Omental fat pad (tissue), 4 donors: ENCODE measurements around the gene PLXDC2. TPM values are rescaled to one million over a fixed set of nuclear protein-coding genes. Genes with fewer than 3 reads are reported as not detected.

Experiments used
- ATAC-seq: fragments of 150-250 bp; one replicate; pipeline ENCODE4 v1.9.1; 2016; ENCODE audit warnings: mild to moderate bottlenecking, moderate library complexity; ENCODE audit not compliant: low FRiP score
- DNase-seq: peaks from one replicate; pipeline ENCODE4 v3.0.0-alpha.2; 2019; ENCODE audit warnings: low spot score
- total RNA-seq, 4 donors: library from RNA; depleted of rRNA; stranded (reverse); fragments of >200 nt; gene quantifications; one replicate each; pipeline ENCODE4 v1.1.0, GENCODE V29; 2016
- TF ChIP-seq, protein P1 (sequence below), 3 donors: fragments of 450-650 bp; IDR thresholded peaks; one replicate each; pipeline ENCODE4 v1.5.1; 2016 to 2017; ENCODE audit warnings: antibody characterized with exemption in 3 of 3, mild to moderate bottlenecking in 3 of 3, moderate library complexity in 2 of 3

PLXDC2 gene
- total RNA-seq, 4 donors from 2014 or later: 54.0 to 79.9 (median 65.9) TPM

DNA sequence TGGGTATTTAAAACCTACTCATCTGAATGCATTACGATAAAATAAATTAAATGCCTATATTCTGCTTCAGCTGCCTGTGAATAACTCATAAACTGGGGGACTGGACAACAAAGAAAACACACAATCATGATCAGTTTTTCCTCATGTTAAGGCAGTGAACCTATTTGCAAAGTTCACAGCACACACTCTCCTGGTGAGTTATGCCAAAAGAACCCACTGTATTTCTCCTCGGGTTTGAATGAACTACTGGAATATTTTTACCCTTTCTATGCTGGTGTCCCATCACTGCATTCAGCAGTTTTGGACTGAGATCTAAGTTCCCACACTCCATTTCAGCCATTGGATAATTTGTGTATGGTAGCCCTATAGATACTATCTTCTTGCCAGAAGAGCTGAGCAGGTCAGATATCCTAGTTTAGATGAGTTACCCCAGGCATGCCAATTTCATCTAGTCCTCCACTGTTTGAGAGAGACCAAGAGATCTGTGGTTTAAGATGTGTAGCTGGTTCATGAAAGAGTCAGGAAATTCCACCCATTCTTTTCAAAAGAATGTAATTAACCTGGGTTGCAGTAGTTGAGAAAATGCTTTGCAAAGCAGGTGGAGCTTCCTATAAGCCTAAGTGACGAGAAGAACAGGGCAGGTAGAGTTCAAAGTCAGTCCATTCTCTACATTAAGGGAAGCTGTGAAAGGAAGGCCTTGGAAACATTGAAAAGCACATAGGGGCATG is 101.7 kb downstream of the PLXDC2 start:
- TF ChIP-seq, protein P1, sequence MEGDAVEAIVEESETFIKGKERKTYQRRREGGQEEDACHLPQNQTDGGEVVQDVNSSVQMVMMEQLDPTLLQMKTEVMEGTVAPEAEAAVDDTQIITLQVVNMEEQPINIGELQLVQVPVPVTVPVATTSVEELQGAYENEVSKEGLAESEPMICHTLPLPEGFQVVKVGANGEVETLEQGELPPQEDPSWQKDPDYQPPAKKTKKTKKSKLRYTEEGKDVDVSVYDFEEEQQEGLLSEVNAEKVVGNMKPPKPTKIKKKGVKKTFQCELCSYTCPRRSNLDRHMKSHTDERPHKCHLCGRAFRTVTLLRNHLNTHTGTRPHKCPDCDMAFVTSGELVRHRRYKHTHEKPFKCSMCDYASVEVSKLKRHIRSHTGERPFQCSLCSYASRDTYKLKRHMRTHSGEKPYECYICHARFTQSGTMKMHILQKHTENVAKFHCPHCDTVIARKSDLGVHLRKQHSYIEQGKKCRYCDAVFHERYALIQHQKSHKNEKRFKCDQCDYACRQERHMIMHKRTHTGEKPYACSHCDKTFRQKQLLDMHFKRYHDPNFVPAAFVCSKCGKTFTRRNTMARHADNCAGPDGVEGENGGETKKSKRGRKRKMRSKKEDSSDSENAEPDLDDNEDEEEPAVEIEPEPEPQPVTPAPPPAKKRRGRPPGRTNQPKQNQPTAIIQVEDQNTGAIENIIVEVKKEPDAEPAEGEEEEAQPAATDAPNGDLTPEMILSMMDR (IDR thresholded peaks at IDR 0.05): no peak
- DNase-seq (no peak), ATAC-seq (no peak)

DNA sequence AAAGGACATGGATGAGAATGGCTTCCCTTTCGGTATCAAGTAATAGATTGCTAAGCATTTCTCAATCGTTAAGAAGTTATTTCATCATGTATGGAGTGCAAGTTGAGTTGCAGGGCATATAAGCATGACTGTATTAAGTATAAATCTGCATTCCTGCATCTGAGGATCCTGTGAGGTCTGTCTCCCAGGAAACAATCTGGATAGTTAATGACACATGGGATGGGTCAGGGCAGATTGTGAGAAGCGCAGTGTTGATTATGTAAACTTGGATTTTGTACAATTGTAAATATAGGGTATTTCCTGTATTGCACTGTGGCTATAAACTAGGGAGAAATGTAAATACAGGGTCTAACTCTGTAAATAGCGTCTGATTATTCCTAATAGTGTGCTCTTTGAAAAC is 102.6 kb downstream of the PLXDC2 start:
- TF ChIP-seq, protein P1 (IDR thresholded peaks at IDR 0.05): no peak
- DNase-seq (no peak), ATAC-seq (no peak)

DNA sequence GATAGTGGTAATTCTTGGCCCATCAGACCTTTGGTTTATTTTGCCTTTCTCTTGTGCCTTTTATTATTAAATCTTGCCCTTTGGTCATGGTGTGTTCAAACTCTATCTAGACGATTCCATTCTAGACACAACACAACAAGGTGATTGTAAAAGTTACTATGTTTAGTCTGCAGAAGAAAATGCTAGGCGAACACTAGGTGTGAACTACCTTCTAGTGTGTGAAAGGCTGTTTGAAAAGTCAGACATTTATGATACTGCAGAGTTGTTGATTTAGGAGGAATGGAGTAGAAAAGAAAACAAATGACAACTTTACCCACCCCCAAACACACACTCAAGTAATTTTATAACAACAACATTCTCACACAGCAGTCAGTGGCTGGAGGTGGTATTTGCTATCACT is 103.4 kb downstream of the PLXDC2 start:
- TF ChIP-seq, protein P1 (IDR thresholded peaks at IDR 0.05): no peak
- ATAC-seq (no peak), DNase-seq (no peak)

DNA sequence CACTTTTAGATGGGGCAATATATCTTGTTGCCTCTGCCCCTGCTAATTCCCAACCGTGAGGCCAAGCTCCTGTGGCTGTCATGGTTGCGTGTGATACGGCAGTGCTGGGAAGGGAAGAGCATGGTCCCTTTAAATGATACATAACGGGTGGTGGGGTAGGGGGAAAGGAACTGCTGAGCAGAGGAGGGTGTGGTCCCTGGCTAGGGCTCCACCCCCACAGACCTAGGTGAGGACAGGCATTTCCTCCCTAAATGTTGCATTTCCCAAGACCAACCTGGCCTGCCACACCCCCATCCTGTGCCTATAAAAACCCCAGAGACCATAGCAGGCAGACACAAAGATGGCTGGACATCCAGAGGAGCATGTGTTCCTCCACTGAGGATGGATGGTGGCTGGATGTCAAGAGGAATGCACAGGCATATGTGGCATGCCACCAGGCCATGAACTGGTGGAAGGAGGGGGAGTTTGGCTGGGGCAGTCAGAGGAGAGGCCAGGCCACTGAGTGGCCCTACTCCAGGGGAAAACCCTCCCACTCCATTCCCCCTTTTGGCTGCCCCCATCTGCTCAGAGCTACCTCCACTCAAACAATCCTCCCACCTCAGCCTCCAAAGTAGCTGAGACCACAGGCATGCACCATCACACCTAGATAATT is 104.0 kb downstream of the PLXDC2 start:
- no peak for ATAC-seq
- TF ChIP-seq, protein P1 (IDR thresholded peaks at IDR 0.05): no peak
- DNase-seq: no peak

DNA sequence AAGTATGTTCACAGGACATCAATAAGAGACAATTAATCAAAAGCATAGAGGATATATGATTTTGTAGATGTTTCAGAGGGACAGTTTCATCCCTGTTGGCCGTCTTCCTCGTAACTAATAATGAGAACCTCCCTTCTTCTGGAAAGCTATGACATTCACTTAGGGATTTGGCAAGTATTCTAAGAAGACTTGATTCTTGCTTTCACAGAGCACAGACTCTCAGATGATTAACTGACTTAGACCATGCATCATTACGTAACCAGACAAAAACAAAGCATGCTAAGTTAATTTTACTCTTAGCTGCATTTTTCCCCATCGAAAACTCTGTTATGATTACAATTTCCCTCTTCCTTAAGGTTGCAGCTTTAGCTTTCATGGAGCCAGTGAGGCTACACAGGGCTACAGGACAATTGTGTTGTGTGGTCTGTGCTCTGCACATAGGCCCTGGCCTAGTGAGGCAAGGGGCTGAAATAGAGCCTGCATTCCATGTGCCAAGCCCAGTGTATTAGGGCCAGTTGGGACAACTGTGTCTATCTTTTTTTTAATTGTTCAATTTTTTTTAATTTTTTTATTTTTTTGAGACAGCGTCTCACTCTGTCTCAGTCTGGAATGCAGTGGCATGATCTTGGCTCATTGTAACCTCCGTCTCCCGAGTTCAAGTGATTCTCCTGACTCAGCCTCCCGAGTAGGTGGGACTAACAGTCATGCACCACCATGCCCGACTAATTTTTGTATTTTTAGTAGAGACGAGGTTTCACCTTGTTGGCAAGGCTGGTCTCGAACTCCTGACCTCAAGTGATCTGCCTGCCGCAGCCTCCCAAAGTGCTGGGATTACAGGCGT is 105.3 kb downstream of the PLXDC2 start:
- ATAC-seq (peak; percentile 69), DNase-seq (no peak)
- TF ChIP-seq, protein P1 (IDR thresholded peaks at IDR 0.05): no peak

DNA sequence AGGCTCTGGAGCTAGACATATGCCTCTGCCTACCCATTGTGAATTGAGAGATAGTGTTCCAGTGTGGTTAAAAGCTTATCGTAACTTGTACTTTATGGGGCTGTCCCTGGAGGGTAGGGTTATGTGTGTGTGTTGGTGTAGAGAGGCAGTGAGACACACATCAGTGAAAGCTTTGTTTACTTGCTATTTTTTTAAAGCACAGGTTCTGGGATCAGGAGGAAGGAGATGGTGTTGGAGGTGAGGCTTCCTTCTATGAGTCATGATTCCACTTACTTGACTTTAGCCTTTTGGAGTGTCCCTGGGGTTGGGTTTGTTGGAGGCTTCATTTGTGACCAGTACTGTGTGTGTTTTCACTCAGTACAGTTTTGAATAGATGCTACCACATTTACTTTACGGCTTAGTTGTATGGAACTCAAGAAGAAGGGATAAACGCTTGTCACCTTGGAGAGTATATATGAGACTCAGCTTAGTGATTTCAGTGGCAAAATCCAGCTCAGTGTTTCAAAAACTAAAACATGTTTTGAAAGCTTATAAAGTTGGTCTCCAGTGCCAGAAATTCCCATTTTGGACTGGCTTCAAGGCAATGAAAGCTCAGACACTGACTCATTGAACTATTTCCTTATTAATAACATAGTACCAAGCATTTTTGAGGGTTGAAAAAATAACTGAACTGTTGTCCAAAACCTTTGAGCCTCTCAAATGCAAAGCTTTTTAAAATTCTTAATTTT is 106.2 kb downstream of the PLXDC2 start:
- ATAC-seq (peak; percentile 76), DNase-seq (no peak)
- TF ChIP-seq, protein P1 (IDR thresholded peaks at IDR 0.05): no peak
